GM18508 (cell line): ENCODE results near the gene PTCH1.
A peak's percentile ranks its signal among the peaks of the same experiment; 100 is the strongest.

Source experiments
- ATAC-seq: cut with Tn5 transposase; IDR thresholded peaks from one replicate; pipeline ENCODE4 v1.9.1; 2021; ENCODE audit warnings: moderate number of reproducible peaks; ENCODE audit not compliant: insufficient read depth, unreplicated experiment

Gene PTCH1

DNA sequence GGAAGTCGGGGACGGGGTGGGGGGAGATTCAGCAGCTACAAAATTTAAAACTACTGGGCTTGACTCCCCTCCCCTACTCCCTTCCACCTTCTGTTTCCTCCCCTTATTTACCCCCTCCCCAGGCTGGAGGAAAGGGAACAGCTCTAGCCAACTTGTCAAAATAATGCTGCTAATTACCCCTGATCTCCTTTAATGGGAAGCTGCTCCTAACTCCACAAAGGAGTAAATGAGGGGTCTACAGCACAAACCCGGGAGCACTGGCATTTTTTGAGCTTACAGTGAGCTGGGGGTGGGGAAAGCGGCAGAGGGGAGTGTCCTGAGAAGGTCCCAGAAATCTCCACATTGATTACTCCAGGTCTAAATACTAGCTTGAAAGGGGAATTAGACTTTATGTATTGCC is 3.1 kb downstream of the PTCH1 start:
- ATAC-seq: no peak

GRCh38 chr9:95512709-95513095 is 4.1 kb downstream of the PTCH1 start:
- no peak for ATAC-seq

- ATAC-seq: no peak
Measured at GRCh38 chr9:95511952-95512708, 4.6 kb downstream of the PTCH1 start.

GRCh38 chr9:95511616-95511931 is 5.2 kb downstream of the PTCH1 start:
- ATAC-seq: no peak

GRCh38 chr9:95510709-95511615 is 5.8 kb downstream of the PTCH1 start:
- ATAC-seq: no peak

DNA sequence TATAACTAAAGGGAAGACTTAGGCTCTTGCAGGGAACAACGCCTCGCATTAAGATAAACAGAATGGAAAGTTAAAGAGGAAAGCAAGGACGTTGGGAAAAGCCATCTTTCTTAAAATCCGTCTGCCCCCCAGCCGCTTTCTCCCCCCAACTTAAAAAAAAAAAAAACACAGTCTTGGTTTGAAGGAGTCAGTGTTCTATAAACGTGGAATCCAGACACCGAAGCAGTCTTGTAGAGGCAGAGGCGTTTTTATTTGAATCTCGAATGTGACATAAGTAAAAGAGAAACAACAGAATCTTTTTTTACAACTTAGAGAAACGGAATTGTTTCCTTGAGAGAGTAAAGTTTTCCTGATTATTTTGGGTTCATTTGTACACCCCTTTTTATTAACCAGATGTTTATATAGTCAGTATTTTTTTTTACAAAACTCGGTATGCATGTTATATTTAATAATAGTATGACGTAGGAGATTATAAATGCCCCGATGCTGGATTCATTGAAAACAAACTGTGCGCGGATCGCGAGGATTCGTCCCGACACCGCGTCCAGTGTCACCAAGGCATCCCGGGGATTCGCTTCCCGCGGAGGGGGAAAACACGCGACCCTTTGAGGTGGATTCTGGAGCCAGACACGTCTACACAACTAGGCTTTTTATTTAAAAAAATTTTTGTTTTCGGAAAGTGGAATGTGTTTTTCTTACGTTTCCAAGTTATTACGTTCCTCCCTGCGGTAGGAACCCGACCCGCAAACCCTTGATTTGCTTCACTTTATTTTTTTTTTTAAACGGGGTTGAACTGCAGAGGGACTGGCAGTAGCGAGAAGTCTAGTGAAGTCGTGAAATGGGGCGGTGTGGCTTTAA is 6.7 kb downstream of the PTCH1 start:
- no peak for ATAC-seq

DNA sequence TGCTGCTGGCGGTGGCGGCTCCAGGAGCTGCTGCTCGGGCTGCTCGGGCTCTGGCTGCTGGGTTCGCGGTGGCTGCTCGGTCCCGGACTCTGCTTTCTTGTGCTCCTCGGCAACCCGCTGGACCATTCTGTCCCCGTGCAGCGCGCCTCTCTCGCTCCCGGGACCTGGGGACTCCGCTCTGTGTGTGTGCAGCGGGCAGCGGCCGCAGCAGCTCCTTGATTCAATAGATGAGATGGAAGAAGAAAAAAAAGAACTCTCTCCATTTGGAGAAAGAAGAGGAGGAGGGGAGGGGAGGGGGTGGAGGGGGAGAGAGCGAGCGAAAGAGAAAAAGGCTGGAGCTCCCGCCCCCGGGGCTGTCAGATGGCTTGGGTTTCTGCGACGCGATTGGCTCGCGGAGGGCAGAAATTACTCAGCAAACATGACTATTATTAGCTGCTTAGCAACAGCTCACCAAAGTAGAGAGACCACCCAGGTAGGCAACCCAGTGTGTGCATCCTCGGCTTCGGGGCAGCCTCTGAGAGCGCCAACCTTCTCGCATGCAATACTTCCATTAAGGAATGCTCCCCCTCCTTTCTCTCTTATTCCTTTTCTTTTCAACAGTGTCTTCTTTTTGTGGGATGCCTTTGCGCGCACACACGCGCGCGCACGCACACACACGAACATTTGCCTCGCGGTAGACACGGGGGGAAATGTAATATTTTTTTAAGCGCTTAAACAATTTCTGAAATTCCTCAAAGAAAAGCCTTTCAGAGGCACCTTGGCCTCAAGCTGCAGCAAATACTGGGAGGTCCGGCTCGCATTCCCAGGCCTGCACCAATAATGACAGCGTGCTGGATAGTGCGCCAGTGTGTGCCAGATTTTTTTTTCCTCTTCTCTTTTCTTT is 7.6 kb downstream of the PTCH1 start:
- ATAC-seq: peak; percentile 42

- no peak for ATAC-seq
Measured at GRCh38 chr9:95508242-95508967, 8.4 kb downstream of the PTCH1 start.

GRCh38 chr9:95507464-95508241 is 9.1 kb downstream of the PTCH1 start:
- ATAC-seq: no peak

- no peak for ATAC-seq
Measured at GRCh38 chr9:95506678-95507463, 9.9 kb downstream of the PTCH1 start.

GRCh38 chr9:95506428-95506677 is 10.4 kb downstream of the PTCH1 start:
- no peak for ATAC-seq

DNA sequence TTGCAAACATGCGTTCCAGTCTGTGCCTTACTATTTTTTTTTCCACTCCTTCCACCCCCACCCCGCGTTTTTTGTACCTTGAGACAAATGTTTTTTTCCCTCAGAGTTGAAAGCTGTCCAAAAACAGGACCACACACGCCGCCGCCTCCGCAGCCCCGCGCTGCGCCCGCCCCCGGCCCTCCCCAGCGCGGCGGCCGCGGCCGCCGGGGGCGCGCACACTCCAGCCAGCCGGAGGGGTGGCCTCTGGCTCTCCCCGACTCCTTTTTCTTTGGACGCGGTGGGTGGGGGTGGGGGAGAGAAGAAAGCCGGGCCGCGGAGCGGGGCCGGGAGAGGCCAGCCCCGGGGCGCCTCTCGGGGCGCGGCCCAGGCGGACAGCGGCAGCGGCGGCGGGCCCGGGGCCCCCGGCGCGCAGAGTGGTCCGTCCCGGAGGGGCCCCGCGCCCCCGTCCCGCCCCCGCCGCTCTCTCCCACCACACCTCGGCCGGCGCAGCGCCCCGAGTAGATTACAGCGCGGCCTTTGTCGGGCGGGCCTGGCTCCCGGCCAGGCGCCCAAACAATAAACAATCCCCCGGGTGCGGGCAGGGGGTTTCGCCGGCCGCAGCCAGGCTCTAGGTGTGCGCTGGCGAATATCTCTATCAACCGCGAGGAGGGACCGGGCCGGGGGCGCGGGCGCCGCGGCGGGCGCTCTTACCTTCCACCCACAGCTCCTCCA is 10.9 kb downstream of the PTCH1 start:
- no peak for ATAC-seq

GRCh38 chr9:95505072-95505716 is 11.6 kb downstream of the PTCH1 start:
- no peak for ATAC-seq

DNA sequence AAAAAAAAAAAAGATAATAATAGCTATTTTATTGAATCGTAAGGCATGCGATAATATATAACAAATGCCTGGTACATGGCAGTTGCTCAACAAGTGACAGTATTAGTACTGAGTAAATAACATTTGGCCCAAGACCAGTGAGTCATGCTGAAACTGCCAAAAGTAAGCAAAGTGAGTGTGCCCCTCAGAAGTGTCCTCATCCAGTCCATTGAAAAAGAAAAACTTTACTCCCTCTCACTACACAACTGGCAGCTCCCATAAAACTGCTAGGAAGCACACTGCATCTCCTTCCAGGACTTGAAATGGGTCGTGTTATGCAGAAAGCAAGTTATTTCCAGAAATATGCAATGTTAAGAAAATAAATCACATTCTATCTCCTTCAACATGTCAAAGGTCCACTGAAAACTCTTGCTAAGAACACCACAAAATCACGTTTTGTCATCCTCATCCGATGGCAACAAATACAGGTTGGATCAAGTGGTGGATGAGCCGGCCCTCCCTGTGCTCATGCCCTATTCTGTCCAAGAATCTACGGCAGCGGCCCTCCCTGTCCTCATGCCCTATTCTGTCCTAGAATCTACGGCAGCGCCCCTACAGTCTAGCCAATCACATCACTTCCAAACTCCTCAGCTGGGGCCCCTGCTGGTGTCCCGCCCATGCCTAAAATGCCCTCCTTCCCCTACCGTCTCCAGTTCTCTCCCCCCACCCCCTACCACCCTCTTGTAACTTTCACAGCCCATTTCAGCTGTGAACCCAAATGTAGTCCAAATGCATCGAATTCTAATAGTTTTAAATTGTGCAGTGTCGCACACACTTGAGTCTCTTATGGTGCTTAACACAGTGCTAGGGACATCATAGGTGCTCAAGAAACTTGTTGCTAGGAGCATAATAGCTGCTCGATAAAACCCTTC is 12.5 kb downstream of the PTCH1 start:
- ATAC-seq: no peak

DNA sequence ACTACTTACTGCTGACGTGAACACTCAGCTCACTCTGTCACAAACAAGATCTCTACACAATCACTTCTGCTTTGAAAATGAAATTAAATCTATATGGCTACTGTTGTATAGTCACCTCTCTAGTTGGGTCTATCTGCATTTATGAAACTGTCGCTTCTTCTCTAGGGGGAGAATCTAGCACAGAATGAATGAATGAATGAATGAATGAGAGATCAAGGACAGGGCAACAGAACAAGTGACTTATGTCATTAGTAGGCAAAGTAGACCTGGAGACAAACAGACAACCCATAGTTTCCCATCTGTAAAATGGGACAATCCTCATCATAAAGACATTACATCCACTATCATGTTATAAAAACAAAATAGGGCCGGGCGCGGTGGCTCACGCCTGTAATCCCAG is 13.4 kb downstream of the PTCH1 start:
- no peak for ATAC-seq

DNA sequence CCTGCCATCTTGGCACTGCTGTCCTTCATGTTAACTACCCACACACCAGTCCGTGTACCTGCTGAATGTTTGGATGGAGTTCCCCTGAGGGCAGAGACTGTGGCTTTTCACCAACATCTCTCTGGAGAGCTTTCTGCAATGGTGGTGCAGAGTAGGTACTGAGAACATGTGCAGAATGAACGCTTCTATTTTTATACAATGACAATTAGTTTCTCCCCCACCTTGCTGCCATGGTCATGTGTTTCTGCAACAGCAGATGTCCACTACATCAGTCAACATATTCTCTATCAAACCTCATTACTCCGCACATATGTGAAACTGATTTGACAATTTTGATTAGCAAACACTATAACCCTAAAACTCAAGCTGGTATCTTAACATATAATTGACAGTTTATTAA is 14.5 kb downstream of the PTCH1 start:
- no peak for ATAC-seq
